Caco-2 (cell line): ENCODE measurements around the gene CDKN2D. TPM values are rescaled to one million over a fixed set of nuclear protein-coding genes. Genes with fewer than 3 reads are reported as not detected.

Source experiments
- BruUV-seq: library from RNA; stranded (reverse); fragments of 400-500 nt; replicated peaks from 2 replicates; lab custom pipeline; 2021; lab: Mats Ljungman, UMichigan
- CTCF ChIA-PET: fragments of 300-600 bp; sonication (Branson Sonifier 250); formaldehyde crosslinking; loops from one replicate; lab custom pipeline; 2022; ENCODE audit warnings: antibody characterized with exemption; lab: Charles Lee
- POLR2A ChIA-PET: fragments of 300-600 bp; sonication (Branson Sonifier 250); formaldehyde crosslinking; loops from one replicate; lab custom pipeline; 2022; ENCODE audit warnings: antibody characterized with exemption; lab: Charles Lee
- DNase-seq, 2 experiments: peaks; one replicate each; pipeline versions ENCODE4 v3.0.0 to v3.0.0-alpha.2; 2020 to 2022
- H3K27me3 ChIP-seq: replicated peaks from 2 replicates; pipeline ENCODE4 v1.6.0; 2011; ENCODE audit warnings: low read length; ENCODE audit not compliant: control insufficient read depth, insufficient read depth
- H3K36me3 ChIP-seq: 2 replicates; pipeline ENCODE4 v1.5.1; 2011; ENCODE audit warnings: low read length; ENCODE audit not compliant: control insufficient read depth, insufficient read depth
- H3K4me1 ChIP-seq: fragments of 250-450 bp; sonication (Bioruptor Pico); 2 replicates; pipeline ENCODE4 v1.5.1; 2020; ENCODE audit warnings: mild to moderate bottlenecking
- H3K4me3 ChIP-seq: 2 replicates; pipeline ENCODE4 v1.5.1; 2011; ENCODE audit warnings: low read depth, mild to moderate bottlenecking, control low read depth, low read length
- H3K9me3 ChIP-seq: fragments of 250-450 bp; sonication (Bioruptor Pico); 2 replicates; pipeline ENCODE4 v1.5.1; 2020; ENCODE audit warnings: mild to moderate bottlenecking, moderate library complexity
- H3K27ac Mint-ChIP-seq: one replicate; pipeline ENCODE4 v1.8.0; 2022; ENCODE audit warnings: mixed read lengths; ENCODE audit not compliant: unreplicated experiment
- H3K27me3 Mint-ChIP-seq: one replicate; pipeline ENCODE4 v1.8.0; 2022; ENCODE audit warnings: mixed read lengths; ENCODE audit not compliant: insufficient read depth, unreplicated experiment
- H3K36me3 Mint-ChIP-seq: one replicate; pipeline ENCODE4 v1.8.0; 2022; ENCODE audit warnings: mild to moderate bottlenecking, mixed read lengths; ENCODE audit not compliant: insufficient read depth, unreplicated experiment
- H3K4me1 Mint-ChIP-seq: one replicate; pipeline ENCODE4 v1.8.0; 2022; ENCODE audit warnings: low read depth, mixed read lengths; ENCODE audit not compliant: unreplicated experiment
- H3K4me3 Mint-ChIP-seq: one replicate; pipeline ENCODE4 v1.8.0; 2022; ENCODE audit warnings: mild to moderate bottlenecking, moderate library complexity, mixed read lengths; ENCODE audit not compliant: unreplicated experiment
- H3K9me3 Mint-ChIP-seq: one replicate; pipeline ENCODE4 v1.8.0; 2022; ENCODE audit warnings: mixed read lengths; ENCODE audit not compliant: unreplicated experiment
- CTCF ChIP-seq, 2 experiments: fragments of 200-600 bp in 1 of 2; IDR thresholded peaks; 1 replicate in 1 of 2; 2 replicates in 1 of 2; pipeline versions ENCODE4 v1.5.1 to v1.8.0; 2011 to 2022; ENCODE audit warnings: antibody characterized with exemption in 1 of 2, control low read depth in 1 of 2, inconsistent platforms in 1 of 2, low read depth in 1 of 2, low read length in 1 of 2, mild to moderate bottlenecking in 1 of 2, moderate library complexity in 1 of 2; ENCODE audit not compliant: insufficient read depth in 1 of 2, severe bottlenecking in 1 of 2, unreplicated experiment in 1 of 2
- intact Hi-C: fragments of 100-400 bp; cut with micrococcal nuclease; formaldehyde crosslinking; loops from one replicate; pipeline ENCODE4 v1.10.0; 2022; ENCODE audit not compliant: unreplicated experiment
- total RNA-seq: library from RNA; stranded (reverse); gene quantifications from 2 replicates; pipeline ENCODE4 v1.2.3, GENCODE V29; 2022

Gene CDKN2D
- total RNA-seq, 1 experiment from 2014 or later = 5.0 TPM

- Mint-ChIP-seq H3K9me3 (no peaks in the 10 kb centered on the region), H3K27ac (no peak overlapping the region), H3K27me3 (peaks cover 3% of the 10 kb centered on the region), H3K4me1 (peaks cover 11% of the 10 kb centered on the region), H3K36me3 (no peaks in the 10 kb centered on the region), H3K4me3 (peak overlapping the region; percentile 67)
- ChIA-PET CTCF (interaction anchor here (0.6 to 1.6 kb wide), 3 partner anchors 21 to 96 kb away, joined by 3 to 14 read pairs (median 3); no protein-coding TSS in a partner anchor), POLR2A (interaction anchor here (0.6 kb wide), 1 partner anchor 662 kb away, joined by 8 read pairs; no protein-coding TSS in a partner anchor)
- H3K27me3 ChIP-seq = no peaks in the 10 kb centered on the region
- DNase-seq = peak; percentile 71 to 82
- TF ChIP-seq CTCF (IDR thresholded peaks at IDR 0.05; ENCODE audit: insufficient read depth in 1 of 2, low read depth in 1 of 2, low read length in 1 of 2, severe bottlenecking in 1 of 2, unreplicated experiment in 1 of 2) = no peak
- no peaks in the 10 kb centered on the region for H3K9me3 ChIP-seq
- no TSS peak for BruUV-seq
- no peaks in the 10 kb centered on the region for H3K4me1 ChIP-seq
- intact Hi-C loops = no loop called here
- H3K4me3 ChIP-seq = peak overlapping the region; percentile 72
- no peaks in the 10 kb centered on the region for H3K36me3 ChIP-seq
These were observed 33.7 kb upstream of the CDKN2D start for GRCh38 chr19:10602330-10603083.

GRCh38 chr19:10601999-10602329 lies 33.2 kb upstream of the CDKN2D start:
- Histone ChIP-seq H3K36me3 (no peaks in the 10 kb centered on the region), H3K27me3 (no peaks in the 10 kb centered on the region), H3K9me3 (no peaks in the 10 kb centered on the region), H3K4me1 (no peaks in the 10 kb centered on the region), H3K4me3 (peak overlapping the region; percentile 26)
- Mint-ChIP-seq H3K4me3 (peak overlapping the region; percentile 67), H3K4me1 (peaks cover 11% of the 10 kb centered on the region), H3K9me3 (no peaks in the 10 kb centered on the region), H3K27ac (no peak overlapping the region), H3K36me3 (no peaks in the 10 kb centered on the region), H3K27me3 (peaks cover 3% of the 10 kb centered on the region)
- DNase-seq = no peak
- no peak for TF ChIP-seq CTCF (IDR thresholded peaks at IDR 0.05; ENCODE audit: insufficient read depth in 1 of 2, low read depth in 1 of 2, low read length in 1 of 2, severe bottlenecking in 1 of 2, unreplicated experiment in 1 of 2)
- ChIA-PET CTCF (interaction anchor here (0.6 to 1.6 kb wide), 3 partner anchors 20 to 97 kb away, joined by 3 to 14 read pairs (median 3); no protein-coding TSS in a partner anchor), POLR2A (interaction anchor here (0.6 kb wide), 1 partner anchor 662 kb away, joined by 8 read pairs; no protein-coding TSS in a partner anchor)
- intact Hi-C loops = no loop called here
- BruUV-seq = no TSS peak

GRCh38 chr19:10600149-10600548 lies 31.4 kb upstream of the CDKN2D start:
- Mint-ChIP-seq H3K36me3 (no peaks in the 10 kb centered on the region), H3K27ac (no peak overlapping the region), H3K27me3 (peaks cover 3% of the 10 kb centered on the region), H3K4me3 (no peak overlapping the region), H3K4me1 (peaks cover 11% of the 10 kb centered on the region), H3K9me3 (no peaks in the 10 kb centered on the region)
- intact Hi-C loops = no loop called here
- BruUV-seq = no TSS peak
- H3K27me3 ChIP-seq = no peaks in the 10 kb centered on the region
- no peak overlapping the region for H3K4me3 ChIP-seq
- no peaks in the 10 kb centered on the region for H3K9me3 ChIP-seq
- ChIA-PET CTCF (no interaction called here), POLR2A (no interaction called here)
- no peaks in the 10 kb centered on the region for H3K4me1 ChIP-seq
- DNase-seq = no peak
- no peaks in the 10 kb centered on the region for H3K36me3 ChIP-seq
- TF ChIP-seq CTCF (IDR thresholded peaks at IDR 0.05; ENCODE audit: insufficient read depth in 1 of 2, low read depth in 1 of 2, low read length in 1 of 2, severe bottlenecking in 1 of 2, unreplicated experiment in 1 of 2) = no peak
